Neural cell (in vitro differentiated cells): ENCODE measurements around the gene OR14K1. TPM values are rescaled to one million over a fixed set of nuclear protein-coding genes. Genes with fewer than 3 reads are reported as not detected.

Source experiments
- H2AFZ ChIP-seq: fragments of 200-600, 300-800 bp; sonication (generic), shearing (Covaris generic); 2 replicates; pipeline ENCODE4 v1.6.0; 2014; ENCODE audit warnings: low read depth, mild to moderate bottlenecking, antibody characterized with exemption, low read length, moderate library complexity
- H3F3A ChIP-seq: fragments of 200-600 bp; shearing (Covaris generic); 2 replicates; pipeline ENCODE4 v1.6.1; 2016; ENCODE audit warnings: mild to moderate bottlenecking, moderate library complexity, mixed read lengths, antibody characterized with exemption, low read length; ENCODE audit not compliant: insufficient read depth, poor library complexity, severe bottlenecking
- H3K27ac ChIP-seq: fragments of 200-600, 300-800 bp; sonication (generic), shearing (Covaris generic); 2 replicates; pipeline ENCODE4 v1.5.1; 2014; ENCODE audit warnings: mild to moderate bottlenecking, low read length, moderate library complexity
- H3K27me3 ChIP-seq: fragments of 300-800, 200-600 bp; sonication (generic), shearing (Covaris generic); 2 replicates; pipeline ENCODE4 v1.6.0; 2014; ENCODE audit warnings: mild to moderate bottlenecking, low read depth, low read length, moderate library complexity; ENCODE audit not compliant: insufficient read depth
- H3K36me3 ChIP-seq: fragments of 300-800, 200-600 bp; sonication (generic), shearing (Covaris generic); 2 replicates; pipeline ENCODE4 v1.5.1; 2014; ENCODE audit warnings: mild to moderate bottlenecking, antibody characterized with exemption, low read length, moderate library complexity; ENCODE audit not compliant: insufficient read depth
- H3K4me2 ChIP-seq: fragments of 300-800, 200-600 bp; sonication (generic), shearing (Covaris generic); 2 replicates; pipeline ENCODE4 v1.6.0; 2014; ENCODE audit warnings: mild to moderate bottlenecking, low read length
- H3K4me3 ChIP-seq: fragments of 300-800, 200-600 bp; sonication (generic), shearing (Covaris generic); 2 replicates; pipeline ENCODE4 v1.5.1; 2014; ENCODE audit warnings: mild to moderate bottlenecking, low read length, moderate library complexity
- H3K79me2 ChIP-seq: fragments of 200-600 bp; shearing (Covaris generic); replicated peaks from 2 replicates; pipeline ENCODE4 v1.6.0; 2014; ENCODE audit warnings: mild to moderate bottlenecking, low read length, moderate library complexity; ENCODE audit not compliant: insufficient read depth
- H3K9ac ChIP-seq: fragments of 300-800, 200-600 bp; sonication (generic), shearing (Covaris generic); 2 replicates; pipeline ENCODE4 v1.6.1; 2016; ENCODE audit warnings: mild to moderate bottlenecking, low read length, mixed read lengths
- H3K9me2 ChIP-seq: fragments of 200-600 bp; shearing (Covaris generic); 2 replicates; pipeline ENCODE4 v1.6.1; 2016; ENCODE audit warnings: mild to moderate bottlenecking, low read length, mixed read lengths; ENCODE audit not compliant: insufficient read depth
- H3K9me3 ChIP-seq: fragments of 200-600, 300-800 bp; sonication (generic), shearing (Covaris generic); 2 replicates; pipeline ENCODE4 v1.6.1; 2016; ENCODE audit warnings: mild to moderate bottlenecking, mixed run types, low read length, moderate library complexity, mixed read lengths
- H4K20me1 ChIP-seq: fragments of 200-600 bp; shearing (Covaris generic); 2 replicates; pipeline ENCODE4 v1.6.1; 2016; ENCODE audit warnings: mild to moderate bottlenecking, mixed run types; ENCODE audit not compliant: insufficient read depth
- CTCF ChIP-seq: fragments of 450-650 bp; IDR thresholded peaks from 2 replicates; pipeline ENCODE4 v1.5.1; 2014; ENCODE audit warnings: antibody characterized with exemption, mild to moderate bottlenecking, moderate library complexity; ENCODE audit not compliant: poor library complexity, severe bottlenecking
- EP300 ChIP-seq: fragments of 450-650 bp; conservative IDR thresholded peaks from 2 replicates; pipeline ENCODE4 v1.6.1; 2014; ENCODE audit warnings: antibody characterized with exemption, mild to moderate bottlenecking, moderate library complexity; ENCODE audit not compliant: poor library complexity, severe bottlenecking
- EZH2 ChIP-seq: fragments of 200-600, 300-800 bp; shearing (Covaris generic), sonication (generic); IDR thresholded peaks from 2 replicates; pipeline ENCODE4 v1.6.1; 2014; ENCODE audit warnings: antibody characterized with exemption, low read length, borderline replicate concordance, mild to moderate bottlenecking; ENCODE audit not compliant: insufficient read depth, poor library complexity, severe bottlenecking
- MXI1 ChIP-seq: fragments of 450-650 bp; conservative IDR thresholded peaks from 2 replicates; pipeline ENCODE4 v1.6.1; 2014; ENCODE audit warnings: antibody characterized with exemption, mild to moderate bottlenecking; ENCODE audit not compliant: poor library complexity, severe bottlenecking
- POLR2AphosphoS5 ChIP-seq: IDR thresholded peaks from 2 replicates; pipeline ENCODE4 v1.6.1; 2012
- RAD21 ChIP-seq: fragments of 450-650 bp; conservative IDR thresholded peaks from 2 replicates; pipeline ENCODE4 v1.6.1; 2014; ENCODE audit warnings: antibody characterized with exemption, mild to moderate bottlenecking, moderate library complexity
- REST ChIP-seq: IDR thresholded peaks from 2 replicates; pipeline ENCODE4 v1.6.1; 2012; ENCODE audit warnings: borderline replicate concordance
- SMC3 ChIP-seq: fragments of 450-650 bp; conservative IDR thresholded peaks from 2 replicates; pipeline ENCODE4 v1.6.1; 2014; ENCODE audit warnings: antibody characterized with exemption, mild to moderate bottlenecking, moderate library complexity; ENCODE audit not compliant: poor library complexity
- TAF1 ChIP-seq: IDR thresholded peaks from 2 replicates; pipeline ENCODE4 v1.6.1; 2012; ENCODE audit warnings: low read depth
- polyA plus RNA-seq: library from polyadenylated mRNA; depleted of rRNA; stranded (reverse); fragments of >200 nt; gene quantifications from 2 replicates; pipeline ENCODE4 v1.2.3, GENCODE V29; 2014

Gene OR14K1
- polyA plus RNA-seq, 1 donor from 2014 or later = not detected

GRCh38 chr1:247747616-247748015, 9.2 kb downstream of the OR14K1 start:
- Histone ChIP-seq H4K20me1 (no peaks in the 10 kb centered on the region), H2AFZ (no peak overlapping the region), H3F3A (no peaks in the 10 kb centered on the region), H3K9me3 (no peaks in the 10 kb centered on the region), H3K27ac (no peak overlapping the region), H3K27me3 (no peaks in the 10 kb centered on the region), H3K4me2 (no peak overlapping the region), H3K9me2 (no peaks in the 10 kb centered on the region), H3K9ac (no peak overlapping the region), H3K79me2 (no peaks in the 10 kb centered on the region), H3K4me3 (no peak overlapping the region), H3K36me3 (no peaks in the 10 kb centered on the region)
- no peak for TF ChIP-seq EP300
- TF ChIP-seq TAF1 = no peak
- TF ChIP-seq CTCF = no peak
- no peak for TF ChIP-seq POLR2AphosphoS5
- TF ChIP-seq SMC3 = no peak
- no peak for TF ChIP-seq REST
- TF ChIP-seq MXI1 = no peak
- TF ChIP-seq EZH2 = no peak
- TF ChIP-seq RAD21 = no peak

- Histone ChIP-seq H2AFZ (no peak within 1 kb of the TSS), H4K20me1 (no peaks in the 10 kb centered on the region), H3K4me2 (no peak within 1 kb of the TSS), H3F3A (no peaks in the 10 kb centered on the region), H3K4me3 (no peak within 1 kb of the TSS), H3K9me3 (no peaks in the 10 kb centered on the region), H3K79me2 (no peaks in the 10 kb centered on the region), H3K27ac (no peak within 1 kb of the TSS), H3K9ac (no peak within 1 kb of the TSS), H3K36me3 (no peaks in the 10 kb centered on the region), H3K9me2 (no peaks in the 10 kb centered on the region), H3K27me3 (no peaks in the 10 kb centered on the region)
- no peak for TF ChIP-seq CTCF
- no peak for TF ChIP-seq EZH2
- no peak for TF ChIP-seq TAF1
- no peak for TF ChIP-seq RAD21
- no peak for TF ChIP-seq MXI1
- TF ChIP-seq POLR2AphosphoS5 = no peak
- no peak for TF ChIP-seq EP300
- TF ChIP-seq SMC3 = no peak
- TF ChIP-seq REST = no peak
These were observed 9.6 kb downstream of the OR14K1 start, which contains the start of gene OR14A2 for GRCh38 chr1:247748041-247748440. Gene OR14A2, minus strand, starts transcription at chr1:247748141.
